HG02798 (cell line): ENCODE measurements around the gene NAALADL2.
"Not testable (repeated sequence)": the region's sequence is repeated elsewhere in the genome, so short reads cannot be mapped to it uniquely, and the experiment has no call there.

ENCODE experiments used
- ATAC-seq: cut with Tn5 transposase; IDR thresholded peaks from one replicate; pipeline ENCODE4 v1.9.1; 2021; ENCODE audit warnings: mild to moderate bottlenecking; ENCODE audit not compliant: unreplicated experiment, poor library complexity

Gene NAALADL2

DNA sequence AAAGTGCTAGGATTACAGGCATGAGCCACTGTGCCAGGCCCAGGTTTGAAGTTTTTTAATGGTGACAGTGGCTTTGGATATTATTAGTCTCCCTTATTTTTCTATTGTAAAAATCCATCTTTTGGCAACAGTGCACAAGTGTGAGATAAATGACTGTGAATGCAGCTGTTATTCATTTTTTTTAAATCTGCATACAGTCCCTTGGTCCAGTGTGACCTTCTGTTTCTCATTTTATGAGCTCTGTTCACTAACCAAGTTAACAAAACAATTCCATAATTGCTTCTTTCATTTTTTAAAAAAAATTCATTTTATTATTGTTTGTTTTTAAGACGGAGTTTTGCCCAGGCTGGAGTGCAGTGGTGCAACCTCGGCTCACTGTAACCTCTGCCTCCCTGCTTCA lies 381.8 kb downstream of the NAALADL2 start:
- no peak for ATAC-seq

DNA sequence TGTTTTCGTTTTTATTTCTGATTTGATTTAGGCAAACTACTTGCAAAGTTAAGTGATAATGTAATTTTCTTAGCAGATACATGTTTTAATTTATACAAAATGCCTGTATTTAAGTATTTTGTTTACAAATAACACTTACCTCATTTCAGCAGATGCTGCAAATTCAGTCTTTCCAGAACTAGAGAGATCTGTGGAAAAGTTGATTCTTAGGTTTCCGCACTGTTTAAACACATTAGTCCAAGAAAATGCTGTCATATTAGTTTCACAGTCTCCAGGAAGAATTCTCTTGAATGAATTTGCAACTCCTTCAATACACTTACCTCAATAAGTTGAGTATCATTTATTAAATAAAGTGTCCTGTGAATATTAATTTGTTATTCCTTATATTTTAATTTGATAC lies 383.1 kb downstream of the NAALADL2 start:
- ATAC-seq, result no peak

DNA sequence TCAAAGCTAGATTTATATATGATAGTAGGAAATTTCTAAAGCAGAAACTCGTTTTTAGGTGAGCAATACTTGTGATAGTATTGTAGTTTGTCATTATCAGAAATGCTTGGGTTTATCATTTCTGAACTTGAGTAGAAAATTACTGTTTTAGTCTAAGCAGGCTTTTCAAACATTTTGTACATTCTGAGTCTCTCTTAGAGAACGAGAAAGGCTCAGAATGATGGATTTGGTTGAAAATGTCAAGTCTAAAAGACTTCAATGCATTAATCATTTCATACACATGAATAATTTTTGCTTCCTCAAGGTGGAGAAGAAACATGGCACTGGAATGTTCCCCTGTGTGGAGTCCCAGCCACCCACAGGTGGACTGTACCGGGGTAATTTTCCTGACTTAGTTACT lies 387.1 kb downstream of the NAALADL2 start:
- ATAC-seq, result no peak

DNA sequence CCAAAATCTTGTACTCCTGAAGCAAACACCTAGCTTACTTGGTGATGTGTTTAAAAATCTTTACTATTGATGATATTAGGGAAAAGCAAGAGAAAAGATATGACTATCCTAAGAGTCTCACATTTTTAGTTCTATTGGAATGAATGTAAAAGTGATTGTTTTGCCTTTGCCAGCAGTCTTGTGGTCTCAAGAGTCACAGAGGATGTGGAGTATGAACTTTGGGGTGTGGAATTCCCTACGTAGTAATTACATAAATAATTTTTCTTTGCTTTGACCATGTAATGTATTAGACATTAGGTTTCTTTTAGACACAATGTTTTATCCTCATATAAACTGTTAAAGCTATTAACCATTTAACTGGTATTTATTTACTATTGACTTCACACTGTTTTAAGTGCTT lies 387.6 kb downstream of the NAALADL2 start:
- ATAC-seq, result no peak

DNA sequence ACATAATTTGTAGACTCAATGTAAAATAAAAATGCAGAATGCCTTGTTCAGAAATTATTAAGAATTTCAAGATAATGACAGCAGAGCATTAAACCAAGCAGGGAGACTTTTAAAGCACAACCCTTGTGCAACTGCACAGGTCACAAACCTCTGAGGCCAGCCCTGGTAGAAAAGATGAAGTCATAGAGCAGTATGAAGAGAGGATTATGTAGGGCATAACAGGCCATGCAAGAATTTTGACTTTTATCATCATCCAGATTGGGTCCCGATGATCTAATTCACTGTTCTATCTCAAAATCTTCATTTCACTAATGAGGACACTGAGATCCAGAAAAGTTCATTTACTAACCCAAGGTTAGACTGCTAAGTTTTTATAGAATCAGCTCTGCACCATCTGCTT lies 388.5 kb downstream of the NAALADL2 start:
- no peak for ATAC-seq

DNA sequence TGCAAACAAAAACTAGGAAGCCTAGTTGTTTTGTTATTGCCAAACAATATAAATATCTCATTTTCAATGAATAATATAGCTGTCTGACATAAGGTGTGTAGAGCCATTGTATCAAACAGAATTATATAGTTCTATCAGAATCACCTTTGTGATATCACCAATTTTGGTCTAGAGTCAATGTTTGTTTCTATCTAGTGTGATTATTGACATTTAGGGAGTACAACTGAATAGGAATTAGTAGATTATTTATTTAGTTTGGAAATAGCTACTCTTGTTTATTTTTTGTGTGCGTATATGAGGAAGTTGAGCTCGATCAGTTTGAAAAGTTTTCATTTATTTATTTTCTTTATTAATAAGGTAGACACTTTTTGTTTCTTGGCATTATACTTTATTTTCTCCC lies 389.7 kb downstream of the NAALADL2 start:
- no peak for ATAC-seq

DNA sequence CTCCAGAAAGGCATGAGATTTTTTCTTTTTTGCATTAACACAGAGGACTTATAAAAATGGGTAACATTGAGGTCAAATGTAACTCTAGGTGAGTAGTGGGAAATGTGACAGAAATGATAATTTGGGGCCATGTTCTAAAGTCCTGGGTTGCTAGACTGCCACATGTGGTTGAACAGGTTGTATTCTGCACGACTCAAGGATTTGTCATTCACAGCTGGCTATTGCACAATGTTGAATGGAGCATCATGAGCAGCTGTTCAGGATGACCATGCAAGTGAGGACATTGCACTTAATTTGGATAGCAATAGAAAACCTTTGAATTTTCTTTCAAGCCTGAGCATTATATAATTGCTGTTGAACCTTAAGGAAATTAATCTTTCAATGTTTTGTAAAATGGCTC lies 396.6 kb downstream of the NAALADL2 start:
- ATAC-seq, result peak; percentile 28

DNA sequence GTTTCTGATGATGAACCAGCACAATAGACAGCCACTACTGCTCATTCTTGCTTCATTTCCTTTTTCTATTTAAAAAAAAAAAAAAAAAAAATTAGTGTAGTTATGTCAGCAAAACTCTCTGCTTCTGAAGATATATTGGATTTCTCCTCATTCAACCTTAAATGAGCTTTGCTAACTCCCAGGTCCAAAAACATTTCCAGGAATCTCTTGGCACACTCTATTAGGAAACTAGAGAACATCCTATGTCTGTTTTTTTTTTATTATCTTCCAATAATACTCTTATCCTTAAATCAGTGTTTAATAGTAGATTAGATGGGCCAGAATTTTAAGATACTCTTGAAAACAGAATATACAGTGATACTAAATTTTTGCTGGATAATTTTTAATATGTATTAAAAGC lies 398.0 kb downstream of the NAALADL2 start:
- ATAC-seq, result no peak

DNA sequence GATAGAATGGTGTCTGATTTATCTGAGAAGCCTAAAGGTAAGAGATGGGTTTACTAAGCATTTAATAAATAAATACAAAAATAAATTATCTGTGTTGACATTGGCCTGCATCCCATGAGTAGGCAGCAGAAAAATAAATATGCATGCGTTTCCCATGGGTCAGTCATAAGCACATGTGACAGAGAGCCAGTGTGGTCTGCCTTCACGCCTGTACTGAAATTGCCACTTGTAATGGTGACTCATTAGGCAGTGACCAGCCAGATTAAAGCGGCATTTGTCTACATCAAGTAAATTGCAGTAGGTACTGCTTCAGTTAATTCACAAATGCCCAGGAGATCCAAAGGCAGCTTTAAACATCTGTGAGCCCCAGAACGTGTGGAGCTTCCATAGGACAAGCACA lies 399.6 kb downstream of the NAALADL2 start:
- no peak for ATAC-seq

DNA sequence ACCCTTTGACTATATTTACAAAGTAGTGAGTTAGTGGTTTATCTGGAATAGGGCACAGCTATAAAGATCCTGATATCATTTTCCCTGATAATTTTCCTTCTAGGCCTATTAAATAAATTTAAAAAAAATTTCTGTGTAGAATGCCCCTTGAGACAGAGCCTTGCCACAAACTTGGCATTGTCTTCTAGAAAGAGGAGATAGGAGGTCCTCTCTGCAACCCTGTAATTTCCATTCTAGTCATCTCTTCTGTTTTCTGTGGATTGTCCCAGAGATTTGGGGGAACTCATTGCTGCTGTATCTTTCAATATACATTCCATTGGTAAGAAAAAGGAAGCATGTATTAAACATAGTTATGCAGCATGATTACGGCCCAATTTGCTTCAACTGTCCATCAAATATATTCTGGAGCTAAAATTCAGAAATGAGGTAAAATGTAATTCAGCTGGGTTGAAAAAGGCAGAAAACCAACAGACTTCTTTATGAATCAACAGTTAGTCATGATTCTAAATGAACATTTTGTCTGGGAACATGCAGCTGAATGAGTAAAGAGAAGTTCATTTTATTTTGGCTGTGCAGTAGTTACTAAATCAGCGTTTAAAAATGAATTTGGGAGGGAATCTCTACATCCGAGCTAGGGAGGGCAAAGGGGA lies 401.1 kb downstream of the NAALADL2 start:
- no peak for ATAC-seq

DNA sequence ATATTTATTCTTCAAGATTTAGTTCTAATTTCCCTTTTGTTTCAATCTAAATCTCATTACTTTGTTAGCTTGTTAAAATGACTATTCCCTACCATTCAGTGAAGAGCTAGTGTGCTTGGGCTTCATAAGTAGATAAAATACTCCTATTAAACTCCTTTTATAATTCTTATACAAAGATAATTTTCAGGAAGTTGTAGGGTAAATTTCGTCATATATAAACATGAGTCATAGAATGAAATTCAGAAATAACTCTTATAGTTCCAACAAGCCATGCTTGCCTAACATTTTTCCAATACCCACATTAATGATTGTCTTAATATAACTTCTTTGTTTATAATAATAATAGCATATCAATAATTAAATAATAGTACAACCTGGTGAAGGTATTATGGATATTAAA lies 407.3 kb downstream of the NAALADL2 start:
- no peak for ATAC-seq

DNA sequence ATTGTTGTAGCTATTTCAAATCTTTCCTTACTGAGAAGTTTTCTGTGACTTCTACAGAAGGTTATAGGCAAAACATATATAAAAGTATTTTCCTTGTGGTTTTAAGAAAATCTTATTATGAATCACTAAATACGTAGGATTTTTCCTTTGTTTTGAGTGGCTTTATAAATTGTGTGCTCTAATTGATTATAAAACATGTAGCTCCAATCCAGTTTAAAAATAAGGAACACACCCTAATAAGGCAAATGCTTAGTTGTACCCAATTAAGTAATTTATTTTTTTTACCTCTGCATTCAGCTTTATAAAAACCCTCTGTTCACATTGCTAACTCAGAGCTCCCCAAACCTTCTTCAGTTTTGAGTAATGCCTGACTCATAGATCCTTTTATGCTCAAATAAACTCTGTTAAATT lies 408.0 kb downstream of the NAALADL2 start:
- ATAC-seq, result no peak

DNA sequence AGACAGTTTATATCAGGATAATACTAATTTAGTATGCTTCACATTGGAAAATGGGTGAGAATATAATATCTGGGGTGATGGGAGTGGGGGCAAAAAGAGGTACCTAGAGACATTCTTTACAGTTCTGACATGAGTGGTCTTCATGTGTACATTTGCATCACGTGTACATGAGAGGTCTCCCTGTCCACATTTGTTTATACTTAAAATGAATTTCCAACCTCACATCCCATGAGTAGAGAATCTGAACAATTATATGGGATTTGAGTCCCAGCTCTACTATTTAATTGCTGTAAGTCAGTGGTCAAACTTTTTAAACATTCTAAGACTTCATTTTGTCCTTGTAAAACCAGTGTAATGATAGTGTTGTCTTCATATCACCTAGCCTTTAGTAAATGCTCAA lies 408.4 kb downstream of the NAALADL2 start:
- ATAC-seq, result no peak

DNA sequence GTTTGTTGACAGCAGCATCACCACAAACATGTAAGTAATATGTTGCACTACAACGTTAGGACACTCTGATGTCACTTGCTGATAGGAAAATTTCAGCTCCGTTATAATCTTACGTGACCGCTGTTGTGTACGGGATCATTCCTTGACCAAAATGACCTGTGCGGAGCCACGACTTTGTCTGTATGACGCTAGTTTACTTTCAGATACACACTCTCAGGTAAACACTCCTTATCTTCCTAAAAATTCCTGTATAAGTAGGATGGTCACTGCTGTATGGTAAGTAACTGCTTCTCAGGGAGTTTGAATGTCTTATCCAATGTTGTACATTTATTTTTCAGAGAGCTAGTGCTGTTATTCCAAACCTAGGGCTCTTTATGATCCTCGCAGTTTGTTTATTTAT lies 410.3 kb downstream of the NAALADL2 start:
- ATAC-seq, result no peak

DNA sequence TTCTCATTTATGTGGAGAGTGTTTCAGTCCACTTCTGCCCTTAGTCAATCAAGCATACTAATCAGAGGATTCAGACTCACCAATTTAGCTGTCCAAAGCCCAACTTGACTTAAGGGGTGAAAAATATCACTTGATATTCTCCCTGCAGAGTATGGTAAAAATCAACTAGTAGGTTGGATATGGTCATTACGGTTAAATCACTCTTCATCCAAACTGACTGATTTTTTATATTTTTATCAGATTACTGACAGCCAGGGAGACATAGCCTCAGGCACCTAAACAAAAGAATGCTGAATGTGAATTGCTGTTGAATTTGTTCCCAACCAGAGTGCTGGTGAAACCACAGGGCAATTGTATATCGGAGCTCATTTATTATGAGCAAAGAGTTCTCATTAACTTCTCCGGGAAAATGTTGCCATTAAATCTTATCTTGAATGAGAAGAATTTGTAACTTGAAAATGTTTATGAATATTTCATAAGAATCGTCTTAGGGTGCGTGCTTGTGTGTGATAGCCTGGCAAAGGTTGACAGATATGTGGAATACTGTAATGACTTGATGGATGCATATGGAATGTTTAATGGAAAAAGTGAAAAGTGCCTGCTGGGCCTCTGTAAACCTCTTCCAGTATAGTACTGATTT lies 411.2 kb downstream of the NAALADL2 start:
- ATAC-seq, result no peak

DNA sequence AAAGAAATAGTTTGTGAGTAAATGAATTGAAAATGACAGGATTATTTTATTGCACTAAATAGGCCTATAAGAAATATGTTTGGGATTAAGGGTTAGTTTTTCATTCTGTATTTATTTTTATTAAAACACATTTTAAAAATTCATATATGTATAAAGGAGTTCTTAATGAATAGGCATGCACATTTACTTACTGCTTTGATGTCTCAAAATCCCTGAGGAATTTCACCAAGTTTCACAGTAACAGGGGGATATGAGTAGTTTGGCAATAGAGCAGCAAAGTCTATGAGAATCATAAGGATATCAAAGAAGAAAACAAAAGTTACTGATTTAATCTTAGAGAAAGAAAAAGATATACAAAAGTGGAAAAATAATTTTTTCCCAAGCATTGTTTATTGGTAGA lies 411.7 kb downstream of the NAALADL2 start:
- no peak for ATAC-seq

DNA sequence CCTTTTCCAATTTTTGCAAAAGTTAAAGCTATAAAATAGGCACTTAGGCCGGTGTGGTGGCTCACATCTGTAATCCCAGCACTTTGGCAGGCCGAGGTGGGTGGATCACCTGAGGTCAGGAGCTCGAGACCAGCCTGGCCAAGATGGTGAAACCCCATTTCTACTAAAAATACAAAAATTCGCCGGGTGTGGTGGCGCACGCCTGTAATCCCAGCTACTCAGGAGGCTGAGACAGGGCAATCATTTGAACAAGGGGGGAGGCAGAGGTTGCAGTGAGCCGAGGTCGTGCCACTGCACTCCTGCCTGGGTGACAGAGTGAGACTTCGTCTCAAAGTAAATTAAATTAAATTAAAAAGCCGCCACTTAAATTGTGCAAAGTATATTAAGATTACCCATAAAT lies 412.3 kb downstream of the NAALADL2 start:
- ATAC-seq, result not testable (repeated sequence)

DNA sequence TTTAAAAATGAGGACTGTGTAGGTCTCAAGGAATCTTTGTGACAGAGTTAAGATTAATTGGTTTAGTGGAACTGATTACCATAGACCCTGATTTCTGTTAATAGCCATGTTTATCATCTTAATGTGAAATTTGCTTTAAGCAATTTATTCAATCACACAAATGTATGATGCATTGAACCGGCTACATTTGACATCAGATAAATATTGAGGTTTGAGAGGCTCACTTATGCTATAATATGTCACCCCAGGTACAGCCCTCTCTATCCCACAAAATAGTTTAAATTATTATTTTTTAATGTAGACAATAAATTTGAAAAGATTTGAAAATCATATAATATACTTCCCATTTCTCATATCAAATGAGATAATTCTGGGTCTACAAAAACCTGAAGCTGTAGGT lies 413.3 kb downstream of the NAALADL2 start:
- no peak for ATAC-seq

DNA sequence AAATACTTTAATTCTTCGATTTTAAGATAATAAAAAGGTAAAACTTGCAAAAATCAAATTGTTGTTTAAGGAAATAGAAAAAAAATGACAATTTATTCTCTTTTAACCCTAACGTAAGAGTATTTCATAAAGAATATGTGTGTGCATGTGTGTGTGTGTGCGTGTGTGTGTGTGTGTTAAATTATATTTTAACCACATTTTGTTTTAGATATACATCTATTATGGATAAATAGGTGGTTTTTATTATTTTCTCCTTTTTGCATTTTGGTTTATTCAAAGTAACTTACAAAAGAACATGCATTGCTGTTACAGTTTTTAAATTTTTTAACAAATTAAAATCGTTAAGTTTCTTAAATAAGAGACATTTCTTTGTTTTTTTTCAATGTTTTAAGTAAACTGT lies 414.4 kb downstream of the NAALADL2 start:
- no peak for ATAC-seq

DNA sequence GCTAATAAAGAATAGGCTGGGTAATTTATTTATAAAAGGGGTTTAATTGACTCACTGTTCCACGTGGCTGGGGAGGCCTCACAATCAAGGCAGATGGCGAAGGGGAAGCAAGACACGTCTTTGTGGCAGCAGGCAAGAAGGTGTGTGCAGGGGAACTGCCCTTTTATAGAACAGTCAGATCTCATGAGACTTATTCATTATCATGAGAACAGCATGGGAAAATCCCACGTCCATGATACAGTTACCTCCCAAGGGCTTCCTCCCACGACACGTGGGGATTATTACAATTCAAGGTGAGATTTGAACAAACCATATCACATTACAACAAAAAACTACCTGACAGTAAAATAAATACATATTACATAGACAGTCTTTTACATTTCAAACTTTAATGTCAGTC lies 414.9 kb downstream of the NAALADL2 start:
- ATAC-seq, result peak; percentile 75

DNA sequence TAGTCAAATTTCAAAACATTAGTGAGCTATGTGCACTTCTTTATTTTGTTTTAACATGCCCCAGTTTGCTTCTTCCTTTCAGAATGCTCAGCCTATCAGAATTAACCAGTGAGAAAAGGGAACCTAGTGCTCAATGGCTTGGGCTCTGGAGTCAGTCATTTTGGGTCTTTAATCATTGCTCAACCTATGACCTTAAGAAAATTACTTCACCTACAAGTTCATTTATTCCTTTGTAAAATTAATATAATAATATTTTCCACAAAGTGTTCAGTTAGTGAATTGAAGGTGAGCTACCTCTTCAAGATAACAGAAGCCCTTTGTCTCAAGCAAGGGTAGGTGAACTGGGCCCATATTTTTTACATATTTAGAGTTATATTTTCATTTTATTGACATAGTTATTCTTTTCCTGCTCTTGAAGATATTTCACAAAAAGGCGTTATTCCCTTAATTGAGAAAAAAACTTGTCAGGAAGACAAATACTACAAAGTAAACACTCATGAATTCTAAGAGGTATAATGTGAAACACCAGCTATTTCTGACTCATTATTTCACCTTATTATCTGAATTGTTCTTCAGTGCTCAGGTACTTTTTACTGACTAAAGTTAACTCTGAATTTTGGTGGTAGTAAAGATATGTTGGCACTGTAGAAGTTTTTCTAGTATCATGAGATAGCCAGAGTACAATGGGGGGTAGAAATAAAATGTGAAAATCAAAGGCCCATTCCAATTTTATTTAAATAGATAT lies 415.5 kb downstream of the NAALADL2 start:
- ATAC-seq, result peak; percentile 65

DNA sequence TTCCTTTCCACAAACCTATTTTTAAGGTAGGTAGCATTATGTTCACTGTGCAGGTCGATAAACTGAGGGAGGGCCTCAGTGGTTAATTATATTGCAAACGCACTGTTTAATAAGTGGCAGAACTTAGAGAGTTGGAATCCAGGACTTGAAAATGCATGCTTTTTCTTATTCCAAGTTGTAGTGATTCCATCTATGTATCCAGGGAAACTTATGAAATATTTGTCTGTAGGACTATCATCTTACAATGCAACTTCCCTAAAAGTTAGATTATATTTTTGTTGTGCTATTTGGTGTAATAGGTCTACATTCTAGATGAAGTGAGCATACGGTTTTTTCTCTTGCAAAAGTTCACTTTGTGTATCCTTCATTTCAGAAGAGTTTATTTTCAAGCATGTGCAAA lies 419.5 kb downstream of the NAALADL2 start:
- no peak for ATAC-seq
